CD4-positive, alpha-beta memory T cell (primary cell): Measurements from ENCODE around the gene GALP. TPM values are rescaled to one million over a fixed set of nuclear protein-coding genes. Genes with fewer than 3 reads are reported as not detected.
"Not testable (repeated sequence)": the region's sequence is repeated elsewhere in the genome, so short reads cannot be mapped to it uniquely, and the experiment has no call there.

ENCODE experiments used
- CTCF ChIA-PET: fragments of 350-600 bp; sonication (Branson Sonifier 250); formaldehyde crosslinking; loops from one replicate; lab custom pipeline; 2021; ENCODE audit warnings: inconsistent platforms; ENCODE audit not compliant: partially characterized antibody; lab: Charles Lee
- POLR2A ChIA-PET: fragments of 350-600 bp; sonication (Branson Sonifier 250); formaldehyde crosslinking; loops from one replicate; lab custom pipeline; 2021; ENCODE audit not compliant: partially characterized antibody; lab: Charles Lee
- DNase-seq, 5 donors: peaks; one replicate each; pipeline versions ENCODE4 v3.0.0 to v3.0.0-alpha.2; 2020 to 2022; ENCODE audit warnings: mixed read lengths in 1 of 5
- H3K27ac ChIP-seq: one replicate; pipeline ENCODE4 v1.7.0; 2013; ENCODE audit warnings: low read depth, low read length
- H3K27me3 ChIP-seq: 2 replicates; pipeline ENCODE4 v1.7.0; 2013; ENCODE audit warnings: mild to moderate bottlenecking, low read length, moderate library complexity; ENCODE audit not compliant: insufficient read depth
- H3K36me3 ChIP-seq: 2 replicates; pipeline ENCODE4 v1.7.0; 2013; ENCODE audit warnings: mild to moderate bottlenecking, low read length, moderate library complexity; ENCODE audit not compliant: insufficient read depth
- H3K4me1 ChIP-seq: 2 replicates; pipeline ENCODE4 v1.7.0; 2013; ENCODE audit warnings: mild to moderate bottlenecking, low read length, moderate library complexity; ENCODE audit not compliant: insufficient read depth
- H3K4me3 ChIP-seq, 2 donors: one replicate each; pipeline ENCODE4 v1.7.0; 2013; ENCODE audit warnings: low read length in 2 of 2, mild to moderate bottlenecking in 1 of 2
- H3K9me3 ChIP-seq, 2 donors: one replicate each; pipeline ENCODE4 v1.7.0; 2013; ENCODE audit warnings: low read length in 2 of 2, control low read depth in 1 of 2; ENCODE audit not compliant: control insufficient read depth in 1 of 2
- H3K27ac Mint-ChIP-seq, 7 donors: one replicate each; pipeline ENCODE4 v1.8.0; 2020 to 2021; ENCODE audit warnings: mixed read lengths in 7 of 7, mild to moderate bottlenecking in 6 of 7, inconsistent platforms in 3 of 7, moderate library complexity in 3 of 7
- H3K27me3 Mint-ChIP-seq, 2 donors: one replicate each; pipeline ENCODE4 v1.8.0; 2020 to 2021; ENCODE audit warnings: mixed read lengths in 2 of 2
- H3K36me3 Mint-ChIP-seq, 2 donors: one replicate each; pipeline ENCODE4 v1.8.0; 2020 to 2021; ENCODE audit warnings: mixed read lengths in 2 of 2, inconsistent platforms in 1 of 2, mild to moderate bottlenecking in 1 of 2
- H3K4me1 Mint-ChIP-seq, 4 donors: one replicate each; pipeline ENCODE4 v1.8.0; 2020 to 2021; ENCODE audit warnings: mixed read lengths in 4 of 4, mild to moderate bottlenecking in 1 of 4
- H3K4me3 Mint-ChIP-seq, 8 donors: one replicate each; pipeline ENCODE4 v1.8.0; 2020 to 2021; ENCODE audit warnings: mixed read lengths in 8 of 8, mild to moderate bottlenecking in 7 of 8, moderate library complexity in 6 of 8, inconsistent platforms in 3 of 8
- H3K9me3 Mint-ChIP-seq, 8 donors: one replicate each; pipeline ENCODE4 v1.8.0; 2020 to 2021; ENCODE audit warnings: mixed read lengths in 8 of 8, mild to moderate bottlenecking in 5 of 8, inconsistent platforms in 3 of 8, moderate library complexity in 1 of 8
- intact Hi-C: fragments of 100-400 bp; cut with micrococcal nuclease; formaldehyde crosslinking; loops from one replicate; pipeline ENCODE4 v1.15.1; 2023
- polyA plus RNA-seq, 2 donors: library from polyadenylated mRNA; unstranded; fragments of 300-500 nt; fragmentation: Illumina TruSeq; gene quantifications; one replicate each; pipeline ENCODE4 v1.2.3, GENCODE V29; 2021
- total RNA-seq, 2 experiments: library from RNA; stranded (reverse); gene quantifications; one replicate each; pipeline ENCODE4 v1.2.3, GENCODE V29; 2021

The GALP gene
- total and polyA plus RNA-seq, 4 experiments from 2014 or later = not detected

DNA sequence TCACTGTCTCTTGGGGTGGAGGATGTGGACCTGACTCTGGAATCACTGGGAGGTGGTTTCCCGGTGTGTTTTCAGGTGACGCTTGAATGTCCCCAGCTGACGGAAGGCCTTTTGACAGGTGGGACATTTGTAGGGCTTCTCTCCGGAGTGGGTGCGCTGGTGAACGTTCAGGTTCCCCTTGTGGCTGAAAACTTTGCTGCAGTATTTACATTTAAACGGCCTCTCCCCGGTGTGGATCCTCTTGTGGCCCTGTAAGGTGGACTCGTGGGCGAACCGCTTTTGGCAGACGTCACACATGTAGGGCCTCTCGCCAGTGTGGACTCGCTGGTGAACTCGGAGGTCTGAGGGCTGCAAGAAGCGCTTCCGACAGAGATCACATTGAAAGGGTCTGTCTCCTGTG, 14.0 kb downstream of the GALP start:
- Histone ChIP-seq H3K36me3 (no peaks in the 10 kb centered on the region), H3K4me1 (no peaks in the 10 kb centered on the region), H3K9me3 (no peaks in the 10 kb centered on the region), H3K27me3 (no peaks in the 10 kb centered on the region), H3K27ac (no peak overlapping the region), H3K4me3 (no peak overlapping the region)
- H3K27me3 Mint-ChIP-seq = peaks cover 5 to 18% of the 10 kb centered on the region in 2 donors
- CTCF ChIA-PET = no interaction called here
- H3K4me3 Mint-ChIP-seq = no peak overlapping the region
- H3K27ac Mint-ChIP-seq = no peak overlapping the region
- intact Hi-C loops = loop anchor here (10.0 kb wide), 1 partner anchor 155 kb away; no protein-coding TSS in a partner anchor
- POLR2A ChIA-PET = no interaction called here
- no peak for DNase-seq
- H3K4me1 Mint-ChIP-seq = peaks cover 0 to 7% (median 0%) of the 10 kb centered on the region in 4 donors
- no peaks in the 10 kb centered on the region for H3K9me3 Mint-ChIP-seq
- no peaks in the 10 kb centered on the region for H3K36me3 Mint-ChIP-seq

GRCh38 chr19:56191115-56191514, 15.3 kb downstream of the GALP start:
- Mint-ChIP-seq H3K9me3 (no peaks in the 10 kb centered on the region), H3K27ac (no peak overlapping the region), H3K4me3 (no peak overlapping the region), H3K36me3 (no peaks in the 10 kb centered on the region), H3K27me3 (peaks cover 5 to 20% of the 10 kb centered on the region in 2 donors), H3K4me1 (no peaks in the 10 kb centered on the region)
- H3K27me3 ChIP-seq = no peaks in the 10 kb centered on the region
- no peaks in the 10 kb centered on the region for H3K36me3 ChIP-seq
- ChIA-PET POLR2A (no interaction called here), CTCF (no interaction called here)
- no peak overlapping the region for H3K4me3 ChIP-seq
- intact Hi-C loops = no loop called here
- H3K4me1 ChIP-seq = no peaks in the 10 kb centered on the region
- no peak overlapping the region for H3K27ac ChIP-seq
- no peak for DNase-seq
- H3K9me3 ChIP-seq = no peaks in the 10 kb centered on the region

DNA sequence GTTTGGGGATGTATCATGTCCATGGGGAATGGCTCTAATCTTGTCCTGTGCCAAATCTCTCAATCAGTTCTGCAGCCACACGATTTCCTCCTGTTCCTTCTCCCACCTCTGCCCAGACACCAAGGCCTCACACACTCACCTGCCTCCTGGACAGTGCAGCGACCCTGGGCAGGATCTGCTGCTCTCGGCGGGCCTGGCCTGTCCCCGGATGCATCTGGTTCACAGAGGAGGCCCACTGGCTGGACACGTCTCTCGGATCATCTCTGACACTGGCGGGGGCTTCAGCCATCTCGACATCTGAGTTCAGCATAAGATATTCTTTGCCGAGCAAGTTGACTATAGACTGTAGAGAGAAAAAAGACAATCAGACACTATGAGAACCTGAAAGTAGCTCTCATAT, 15.9 kb downstream of the GALP start:
- H3K4me3 Mint-ChIP-seq = no peak overlapping the region
- no peaks in the 10 kb centered on the region for H3K36me3 Mint-ChIP-seq
- H3K4me1 Mint-ChIP-seq = no peaks in the 10 kb centered on the region
- Histone ChIP-seq H3K4me3 (no peak overlapping the region), H3K9me3 (no peaks in the 10 kb centered on the region), H3K27me3 (no peaks in the 10 kb centered on the region), H3K36me3 (no peaks in the 10 kb centered on the region), H3K27ac (no peak overlapping the region), H3K4me1 (no peaks in the 10 kb centered on the region)
- intact Hi-C loops = no loop called here
- H3K27me3 Mint-ChIP-seq = peaks cover 5 to 20% of the 10 kb centered on the region in 2 donors
- no peak overlapping the region for H3K27ac Mint-ChIP-seq
- DNase-seq = no peak
- ChIA-PET POLR2A (no interaction called here), CTCF (no interaction called here)
- H3K9me3 Mint-ChIP-seq = no peaks in the 10 kb centered on the region

GRCh38 chr19:56193981-56194640, 18.3 kb downstream of the GALP start:
- H3K27ac ChIP-seq = no peak overlapping the region
- no peaks in the 10 kb centered on the region for H3K9me3 ChIP-seq
- Mint-ChIP-seq H3K9me3 (no peaks in the 10 kb centered on the region), H3K36me3 (no peaks in the 10 kb centered on the region), H3K4me3 (no peak overlapping the region), H3K27ac (no peak overlapping the region), H3K4me1 (no peaks in the 10 kb centered on the region), H3K27me3 (peaks cover 5 to 17% of the 10 kb centered on the region in 2 donors)
- CTCF ChIA-PET = interaction anchor here (1.5 kb wide), 1 partner anchor 128 kb away, joined by 3 read pairs; no protein-coding TSS in a partner anchor
- POLR2A ChIA-PET = no interaction called here
- intact Hi-C loops = no loop called here
- no peaks in the 10 kb centered on the region for H3K27me3 ChIP-seq
- H3K36me3 ChIP-seq = no peaks in the 10 kb centered on the region
- DNase-seq = no peak
- no peaks in the 10 kb centered on the region for H3K4me1 ChIP-seq
- no peak overlapping the region for H3K4me3 ChIP-seq

- DNase-seq, H3K36me3 Mint-ChIP-seq, H3K4me3 ChIP-seq, H3K27ac ChIP-seq, H3K9me3 ChIP-seq, H3K36me3 ChIP-seq, H3K27me3 Mint-ChIP-seq, H3K4me3 Mint-ChIP-seq, H3K27ac Mint-ChIP-seq, H3K4me1 ChIP-seq, H3K27me3 ChIP-seq, intact Hi-C loops, POLR2A ChIA-PET, H3K9me3 Mint-ChIP-seq, H3K4me1 Mint-ChIP-seq, CTCF ChIA-PET: not testable (repeated sequence)
These were observed 21.8 kb downstream of the GALP start, which contains the start of gene ZSCAN5B for GRCh38 chr19:56197646-56198045. Gene ZSCAN5B (minus strand): TSS chr19:56197783. CDS start chr19:56193052, 4,731 bp downstream.

- Mint-ChIP-seq H3K27ac (no peak overlapping the region), H3K36me3 (no peaks in the 10 kb centered on the region), H3K4me3 (no peak overlapping the region), H3K4me1 (no peaks in the 10 kb centered on the region), H3K27me3 (peaks cover 4 to 8% of the 10 kb centered on the region in 2 donors), H3K9me3 (no peaks in the 10 kb centered on the region)
- no peak for DNase-seq
- ChIA-PET CTCF (no interaction called here), POLR2A (no interaction called here)
- Histone ChIP-seq H3K27ac (no peak overlapping the region), H3K4me1 (no peaks in the 10 kb centered on the region), H3K4me3 (no peak overlapping the region), H3K36me3 (no peaks in the 10 kb centered on the region), H3K27me3 (no peaks in the 10 kb centered on the region), H3K9me3 (no peaks in the 10 kb centered on the region)
- intact Hi-C loops = no loop called here
These were observed 23.9 kb downstream of the GALP start for GRCh38 chr19:56199687-56200086.

- intact Hi-C loops = no loop called here
- H3K27me3 ChIP-seq = no peaks in the 10 kb centered on the region
- CTCF ChIA-PET = no interaction called here
These were observed 26.2 kb downstream of the GALP start, which contains the start of gene ZSCAN5C for GRCh38 chr19:56201973-56202372. Gene ZSCAN5C (plus strand): TSS chr19:56202273. CDS start chr19:56205914, 3,641 bp downstream.

More at GRCh38 chr19:56201973-56202372, 26.2 kb downstream of the GALP start, which contains the start of gene ZSCAN5C:
- Histone ChIP-seq H3K9me3 (no peaks in the 10 kb centered on the region), H3K27ac (no peak within 1 kb of the TSS), H3K4me1 (no peaks in the 10 kb centered on the region), H3K36me3 (no peaks in the 10 kb centered on the region), H3K4me3 (no peak within 1 kb of the TSS)
- no peak within 1 kb of the TSS for H3K27ac Mint-ChIP-seq
- POLR2A ChIA-PET = no interaction called here
- H3K9me3 Mint-ChIP-seq = no peaks in the 10 kb centered on the region
- no peak within 1 kb of the TSS for H3K4me3 Mint-ChIP-seq
- peaks cover 4 to 12% of the 10 kb centered on the region in 2 donors for H3K27me3 Mint-ChIP-seq
- DNase-seq = no peak
- no peaks in the 10 kb centered on the region for H3K4me1 Mint-ChIP-seq
- no peaks in the 10 kb centered on the region for H3K36me3 Mint-ChIP-seq
